Loucy (cell line): ENCODE measurements around the gene ABLIM2.

ENCODE experiments used
- EZH2phosphoT487 ChIP-seq: fragments of 200-600 bp; IDR thresholded peaks from 2 replicates; pipeline ENCODE4 v1.6.1; 2018; ENCODE audit warnings: antibody characterized with exemption, mild to moderate bottlenecking, moderate library complexity, borderline replicate concordance
- TF ChIP-seq, protein P1 (sequence below): fragments of 200-600 bp; sonication (generic); conservative IDR thresholded peaks from 2 replicates; pipeline ENCODE4 v1.5.1; 2014; ENCODE audit warnings: mild to moderate bottlenecking, antibody characterized with exemption, low read length

DNA sequence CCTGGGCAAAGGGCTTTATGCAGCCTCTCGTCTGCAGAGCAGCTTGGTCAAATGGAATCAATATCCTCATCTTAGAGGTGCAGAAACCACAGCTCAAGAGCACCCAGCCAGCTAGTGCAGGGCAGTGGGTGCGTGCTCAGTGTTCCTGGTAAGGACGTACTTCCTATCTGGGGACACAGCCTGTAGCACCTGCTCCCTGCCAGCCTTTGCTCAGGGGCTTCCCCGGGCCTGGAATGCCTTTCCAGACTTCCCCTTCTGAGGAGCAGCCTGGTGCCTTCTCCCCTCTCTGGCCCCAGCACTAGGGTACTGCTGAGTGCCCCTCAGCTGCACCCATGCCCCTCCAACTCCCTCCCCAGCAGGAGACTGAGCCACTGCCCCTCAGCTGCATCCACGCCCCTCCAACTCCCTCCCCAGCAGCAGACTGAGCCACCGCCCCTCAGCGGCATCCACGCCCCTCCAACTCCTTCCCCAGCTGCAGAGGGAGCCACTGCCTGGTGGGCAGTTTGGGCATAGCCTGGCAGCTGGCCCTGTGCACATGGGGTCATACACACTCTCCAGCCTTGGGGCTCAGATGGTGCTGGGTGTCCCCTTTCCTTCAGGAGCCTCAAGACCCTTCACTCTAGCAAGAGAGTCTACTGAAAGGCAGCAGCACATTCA is 176.7 kb downstream of the ABLIM2 start:
- TF ChIP-seq EZH2phosphoT487 = no peak
- TF ChIP-seq, protein P1, sequence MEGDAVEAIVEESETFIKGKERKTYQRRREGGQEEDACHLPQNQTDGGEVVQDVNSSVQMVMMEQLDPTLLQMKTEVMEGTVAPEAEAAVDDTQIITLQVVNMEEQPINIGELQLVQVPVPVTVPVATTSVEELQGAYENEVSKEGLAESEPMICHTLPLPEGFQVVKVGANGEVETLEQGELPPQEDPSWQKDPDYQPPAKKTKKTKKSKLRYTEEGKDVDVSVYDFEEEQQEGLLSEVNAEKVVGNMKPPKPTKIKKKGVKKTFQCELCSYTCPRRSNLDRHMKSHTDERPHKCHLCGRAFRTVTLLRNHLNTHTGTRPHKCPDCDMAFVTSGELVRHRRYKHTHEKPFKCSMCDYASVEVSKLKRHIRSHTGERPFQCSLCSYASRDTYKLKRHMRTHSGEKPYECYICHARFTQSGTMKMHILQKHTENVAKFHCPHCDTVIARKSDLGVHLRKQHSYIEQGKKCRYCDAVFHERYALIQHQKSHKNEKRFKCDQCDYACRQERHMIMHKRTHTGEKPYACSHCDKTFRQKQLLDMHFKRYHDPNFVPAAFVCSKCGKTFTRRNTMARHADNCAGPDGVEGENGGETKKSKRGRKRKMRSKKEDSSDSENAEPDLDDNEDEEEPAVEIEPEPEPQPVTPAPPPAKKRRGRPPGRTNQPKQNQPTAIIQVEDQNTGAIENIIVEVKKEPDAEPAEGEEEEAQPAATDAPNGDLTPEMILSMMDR = no peak
